Stomach (tissue), 4 donors: ENCODE results near the gene KLHL14.

Experiments
- EP300 ChIP-seq: sonication (generic); formaldehyde crosslinking; IDR thresholded peaks from one replicate; pipeline ENCODE4 v1.6.1; 2017; ENCODE audit warnings: antibody characterized with exemption
- POLR2A ChIP-seq, 4 donors: fragments of 450-650 bp; IDR thresholded peaks; one replicate each; pipeline ENCODE4 v1.6.1; 2016; ENCODE audit warnings: antibody characterized with exemption in 4 of 4, control low read depth in 2 of 4, mild to moderate bottlenecking in 1 of 4, moderate library complexity in 1 of 4
- POLR2AphosphoS5 ChIP-seq, 3 donors: sonication (generic); formaldehyde crosslinking; IDR thresholded peaks; one replicate each; pipeline ENCODE4 v1.6.1; 2016; ENCODE audit warnings: antibody characterized with exemption in 3 of 3
- TF ChIP-seq, protein P1 (sequence below), 7 experiments: fragments of 450-650 bp in 4 of 7; fragments of 200-600 bp in 3 of 7; sonication (generic) in 3 of 7; IDR thresholded peaks; one replicate each; pipeline ENCODE4 v1.5.1; 2016 to 2019; ENCODE audit warnings: antibody characterized with exemption in 7 of 7, control low read depth in 2 of 7, mild to moderate bottlenecking in 1 of 7

DNA sequence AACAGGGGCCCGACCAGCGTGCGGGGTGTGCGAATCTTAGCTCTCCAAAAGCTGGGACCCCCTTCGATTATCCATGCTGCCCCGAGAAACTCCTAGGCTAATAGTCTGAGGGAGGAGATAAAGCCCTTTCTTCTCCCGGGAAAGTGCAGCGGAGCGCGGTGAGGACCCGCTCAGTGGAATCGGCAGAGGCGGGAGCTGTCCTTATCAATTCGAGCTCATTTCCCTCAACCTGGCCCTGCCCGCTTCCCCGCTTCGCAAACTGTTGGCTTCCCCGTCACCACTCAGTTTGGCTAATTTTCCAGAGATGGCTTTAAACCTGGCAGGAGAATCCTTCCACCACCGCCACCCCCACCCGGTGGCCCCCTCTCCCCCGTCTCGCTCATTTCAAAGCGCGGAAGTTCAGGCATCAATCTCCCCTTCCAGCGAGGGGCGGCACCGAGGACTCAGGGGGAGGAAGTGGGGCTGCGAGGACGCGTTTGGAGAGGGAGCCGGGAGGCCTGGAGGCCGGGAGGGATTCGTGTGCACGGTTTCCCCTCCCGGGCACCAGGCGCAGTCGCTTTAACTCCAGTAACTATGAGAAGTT is 1.6 kb downstream of the KLHL14 start:
- TF ChIP-seq, protein P1, sequence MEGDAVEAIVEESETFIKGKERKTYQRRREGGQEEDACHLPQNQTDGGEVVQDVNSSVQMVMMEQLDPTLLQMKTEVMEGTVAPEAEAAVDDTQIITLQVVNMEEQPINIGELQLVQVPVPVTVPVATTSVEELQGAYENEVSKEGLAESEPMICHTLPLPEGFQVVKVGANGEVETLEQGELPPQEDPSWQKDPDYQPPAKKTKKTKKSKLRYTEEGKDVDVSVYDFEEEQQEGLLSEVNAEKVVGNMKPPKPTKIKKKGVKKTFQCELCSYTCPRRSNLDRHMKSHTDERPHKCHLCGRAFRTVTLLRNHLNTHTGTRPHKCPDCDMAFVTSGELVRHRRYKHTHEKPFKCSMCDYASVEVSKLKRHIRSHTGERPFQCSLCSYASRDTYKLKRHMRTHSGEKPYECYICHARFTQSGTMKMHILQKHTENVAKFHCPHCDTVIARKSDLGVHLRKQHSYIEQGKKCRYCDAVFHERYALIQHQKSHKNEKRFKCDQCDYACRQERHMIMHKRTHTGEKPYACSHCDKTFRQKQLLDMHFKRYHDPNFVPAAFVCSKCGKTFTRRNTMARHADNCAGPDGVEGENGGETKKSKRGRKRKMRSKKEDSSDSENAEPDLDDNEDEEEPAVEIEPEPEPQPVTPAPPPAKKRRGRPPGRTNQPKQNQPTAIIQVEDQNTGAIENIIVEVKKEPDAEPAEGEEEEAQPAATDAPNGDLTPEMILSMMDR (IDR thresholded peaks at IDR 0.05) = no peak
- TF ChIP-seq POLR2A (IDR thresholded peaks at IDR 0.05) = no peak
- no peak for TF ChIP-seq EP300
- no peak for TF ChIP-seq POLR2AphosphoS5 (IDR thresholded peaks at IDR 0.05)
